GM13976 (cell line): ENCODE data around the gene AGR3.

Experiments
- DNase-seq: peaks from one replicate; pipeline ENCODE4 v3.0.0; 2012; ENCODE audit warnings: low spot score
- in situ Hi-C: fragments of 300-500 bp; cut with MboI; formaldehyde crosslinking; loops from one replicate; pipeline ENCODE4 v1.12.0; 2022; ENCODE audit warnings: low sequenced_read_pairs, mixed read lengths, inconsistent platforms; ENCODE audit not compliant: unreplicated experiment
- TF ChIP-seq, protein P1 (sequence below): IDR thresholded peaks from 2 replicates; pipeline ENCODE4 v1.5.1; 2012; ENCODE audit warnings: borderline replicate concordance, mild to moderate bottlenecking; ENCODE audit not compliant: insufficient read depth; ENCODE audit errors: extremely low read depth, missing control alignments, control extremely low read depth

Gene AGR3

DNA sequence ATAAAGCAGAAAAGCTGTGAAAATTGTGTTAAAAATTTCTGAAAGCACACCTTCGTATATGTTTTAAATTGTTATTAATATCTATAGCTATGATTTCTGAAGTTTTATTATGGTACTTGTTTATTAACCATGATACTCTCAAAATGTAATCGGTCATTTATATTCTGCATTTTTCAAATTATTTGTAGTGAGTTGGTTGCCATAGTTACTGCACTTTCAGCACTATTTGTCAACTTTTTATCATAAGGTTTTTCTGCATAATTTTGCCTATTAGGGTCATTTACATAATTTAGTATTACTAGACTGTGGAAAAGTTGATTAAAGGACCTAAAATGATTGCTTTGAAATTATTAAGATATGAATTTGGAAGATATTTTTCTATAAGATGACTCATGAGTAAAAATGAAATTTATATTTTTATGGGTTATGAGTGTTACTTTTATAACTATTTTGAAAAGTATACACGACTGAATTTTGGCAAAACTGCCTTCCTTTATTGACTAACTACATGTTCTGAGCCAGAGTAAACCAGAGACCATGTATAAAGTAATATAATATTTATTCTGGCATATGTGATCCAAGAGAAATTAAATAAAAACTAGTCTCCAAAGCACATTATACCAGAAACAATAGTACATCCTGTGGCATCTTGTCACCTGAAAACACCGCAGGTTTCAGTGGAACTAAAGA is 69.1 kb downstream of the AGR3 start:
- TF ChIP-seq, protein P1, sequence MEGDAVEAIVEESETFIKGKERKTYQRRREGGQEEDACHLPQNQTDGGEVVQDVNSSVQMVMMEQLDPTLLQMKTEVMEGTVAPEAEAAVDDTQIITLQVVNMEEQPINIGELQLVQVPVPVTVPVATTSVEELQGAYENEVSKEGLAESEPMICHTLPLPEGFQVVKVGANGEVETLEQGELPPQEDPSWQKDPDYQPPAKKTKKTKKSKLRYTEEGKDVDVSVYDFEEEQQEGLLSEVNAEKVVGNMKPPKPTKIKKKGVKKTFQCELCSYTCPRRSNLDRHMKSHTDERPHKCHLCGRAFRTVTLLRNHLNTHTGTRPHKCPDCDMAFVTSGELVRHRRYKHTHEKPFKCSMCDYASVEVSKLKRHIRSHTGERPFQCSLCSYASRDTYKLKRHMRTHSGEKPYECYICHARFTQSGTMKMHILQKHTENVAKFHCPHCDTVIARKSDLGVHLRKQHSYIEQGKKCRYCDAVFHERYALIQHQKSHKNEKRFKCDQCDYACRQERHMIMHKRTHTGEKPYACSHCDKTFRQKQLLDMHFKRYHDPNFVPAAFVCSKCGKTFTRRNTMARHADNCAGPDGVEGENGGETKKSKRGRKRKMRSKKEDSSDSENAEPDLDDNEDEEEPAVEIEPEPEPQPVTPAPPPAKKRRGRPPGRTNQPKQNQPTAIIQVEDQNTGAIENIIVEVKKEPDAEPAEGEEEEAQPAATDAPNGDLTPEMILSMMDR = no peak
- in situ Hi-C loops = no loop called here
- no peak for DNase-seq

DNA sequence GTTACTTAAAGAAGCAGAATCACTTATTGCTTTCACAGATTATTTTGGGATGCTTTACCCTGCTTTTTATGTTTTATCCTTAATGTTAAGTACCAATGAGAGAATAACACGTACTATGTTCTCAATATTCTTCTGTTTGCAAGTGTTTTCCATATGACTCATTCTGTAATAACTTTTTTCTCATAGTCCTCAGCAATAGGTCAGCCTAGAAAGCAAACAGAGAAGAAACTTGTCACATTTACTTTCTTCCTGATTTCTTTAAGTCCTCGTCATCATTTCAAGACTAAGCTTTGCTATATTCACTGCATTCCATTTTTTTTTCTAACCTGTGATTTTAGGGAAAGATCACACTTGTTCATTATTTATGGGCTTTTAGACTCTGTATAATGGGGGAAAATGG is 70.2 kb downstream of the AGR3 start:
- in situ Hi-C loops = no loop called here
- TF ChIP-seq, protein P1 = no peak
- DNase-seq = no peak

DNA sequence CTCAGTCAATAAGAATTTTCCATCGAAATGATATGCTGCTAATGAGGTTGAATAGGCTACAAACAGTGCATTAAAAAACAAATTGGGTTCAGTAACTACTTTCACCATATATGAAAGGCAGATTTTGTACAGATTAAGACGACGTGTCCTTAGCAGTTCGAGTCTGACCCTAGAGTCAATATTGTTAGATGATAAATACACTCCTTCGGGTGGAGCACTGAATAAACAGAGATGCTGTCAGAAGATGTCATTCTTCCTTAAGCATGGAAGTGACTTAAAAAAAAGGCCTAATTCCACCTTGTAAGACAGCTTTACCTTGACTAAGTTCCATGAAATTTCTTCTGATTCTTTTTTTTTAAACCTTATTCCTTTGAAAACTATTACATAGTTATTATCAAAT is 71.2 kb downstream of the AGR3 start:
- in situ Hi-C loops = no loop called here

DNA sequence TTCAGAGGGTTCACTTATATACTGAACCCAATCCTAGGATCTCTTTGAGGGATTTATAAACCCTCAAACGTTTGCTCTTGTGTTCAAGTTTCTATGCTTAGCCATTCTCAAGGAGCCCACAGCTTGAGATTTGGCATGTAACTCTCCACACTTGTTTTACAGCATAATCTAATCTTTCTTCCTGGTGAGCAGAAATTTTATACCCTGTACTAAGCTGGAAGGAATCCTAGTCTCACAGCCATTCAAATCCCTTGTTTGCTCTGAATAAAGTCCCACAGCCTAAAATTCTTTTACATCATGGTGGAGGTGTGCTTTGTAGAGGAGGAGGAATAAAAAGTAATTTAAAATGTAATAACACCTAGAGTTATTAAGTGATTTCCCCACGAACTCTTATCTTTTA is 71.7 kb downstream of the AGR3 start:
- in situ Hi-C loops = no loop called here
- TF ChIP-seq, protein P1 = no peak
- no peak for DNase-seq

More for the DNA sequence above, 71.2 kb downstream of the AGR3 start:
- TF ChIP-seq, protein P1 = no peak
- no peak for DNase-seq
